A549 (cell line): Measurements from ENCODE around the gene CAMK4. TPM values are rescaled to one million over a fixed set of nuclear protein-coding genes. Genes with fewer than 3 reads are reported as not detected.
"Not testable (repeated sequence)": the region's sequence is repeated elsewhere in the genome, so short reads cannot be mapped to it uniquely, and the experiment has no call there.

Experiments
- ATAC-seq, 2 experiments: fragments of 200-7000 bp in 1 of 2; fragments of >200 bp in 1 of 2; cut with Nextera tagmentation in 1 of 2; cut with Tn5 transposase in 1 of 2; 3 replicates each; pipeline versions ENCODE4 v1.8.0 to v1.9.1; 2018 to 2020; ENCODE audit warnings: mild to moderate bottlenecking in 1 of 2, moderate library complexity in 1 of 2
- CTCF ChIA-PET: fragments of 300-600 bp; sonication (Branson Sonifier 250); formaldehyde crosslinking; extraction: SDS; loops from one replicate; lab custom pipeline; 2021; ENCODE audit warnings: antibody characterized with exemption, inconsistent platforms; lab: Yijun Ruan, JAX
- POLR2A ChIA-PET: fragments of 350-600 bp; formaldehyde crosslinking; extraction: SDS; loops from one replicate; lab custom pipeline; 2021; ENCODE audit warnings: antibody characterized with exemption, inconsistent platforms; lab: Yijun Ruan, JAX
- DNase-seq, 2 experiments: peaks; one replicate each; pipeline versions ENCODE4 v3.0.0 to v3.0.0-alpha.2; 2011 to 2016; ENCODE audit warnings: low read depth in 1 of 2, low spot score in 1 of 2
- FAIRE-seq: peaks from 2 replicates; lab custom pipeline; 2011; peaks lifted over from hg19 to GRCh38; lab: Jason Lieb, UNC
- H3K27ac ChIP-seq, 2 experiments: fragments of >200 bp; sonication (Bioruptor Twin); formaldehyde crosslinking; 3 replicates each; pipeline ENCODE4 v1.5.1; 2016 to 2017
- H3K4me1 ChIP-seq: fragments of >200 bp; sonication (Bioruptor Twin); formaldehyde crosslinking; 3 replicates; pipeline ENCODE4 v1.6.1; 2016
- H3K4me2 ChIP-seq: fragments of >200 bp; sonication (Bioruptor Twin); formaldehyde crosslinking; 3 replicates; pipeline ENCODE4 v1.6.1; 2016
- H3K4me3 ChIP-seq: fragments of >200 bp; sonication (Bioruptor Twin); formaldehyde crosslinking; 3 replicates; pipeline ENCODE4 v1.5.1; 2016
- H3K9me3 ChIP-seq: fragments of >200 bp; sonication (Bioruptor Twin); formaldehyde crosslinking; 3 replicates; pipeline ENCODE4 v1.6.1; 2016
- ATOH8 ChIP-seq: fragments of 250-450 bp; sonication (Bioruptor Pico); IDR thresholded peaks from 2 replicates; pipeline ENCODE4 v1.5.0; 2020; ENCODE audit warnings: low read depth, mild to moderate bottlenecking, moderate library complexity
- CBX2 ChIP-seq: fragments of 200-600 bp; sonication (generic); IDR thresholded peaks from 2 replicates; pipeline ENCODE4 v1.6.1; 2016; ENCODE audit warnings: low read depth, mild to moderate bottlenecking, borderline replicate concordance
- EHF ChIP-seq: fragments of 250-450 bp; sonication (Bioruptor Pico); IDR thresholded peaks from 2 replicates; pipeline ENCODE4 v1.5.0; 2020; ENCODE audit warnings: mild to moderate bottlenecking
- EHMT2 ChIP-seq: fragments of 200-600 bp; sonication (generic); IDR thresholded peaks from 2 replicates; pipeline ENCODE4 v1.6.1; 2016; ENCODE audit warnings: antibody characterized with exemption, low read depth, mild to moderate bottlenecking, moderate library complexity
- ESRRA ChIP-seq: fragments of 150-350 bp; IDR thresholded peaks from 2 replicates; pipeline ENCODE4 v1.6.1; 2014; ENCODE audit warnings: mild to moderate bottlenecking, low read length, borderline replicate concordance
- FOSL2 ChIP-seq, 2 experiments: fragments of 450-650 bp in 1 of 2; fragments of >200 bp in 1 of 2; sonication (Bioruptor Twin) in 1 of 2; formaldehyde crosslinking; IDR thresholded peaks; 2 replicates each; pipeline versions ENCODE4 v1.5.0 to v1.6.1; 2016 to 2020; ENCODE audit warnings: mild to moderate bottlenecking in 1 of 2, moderate library complexity in 1 of 2
- FOXS1 ChIP-seq: fragments of 250-450 bp; sonication (Bioruptor Pico); IDR thresholded peaks from 2 replicates; pipeline ENCODE4 v1.5.0; 2020; ENCODE audit warnings: mild to moderate bottlenecking, moderate library complexity
- HDAC2 ChIP-seq: fragments of 200-600 bp; sonication (generic); IDR thresholded peaks from 2 replicates; pipeline ENCODE4 v1.6.1; 2016
- HOXB13 ChIP-seq: fragments of 250-450 bp; sonication (Bioruptor Pico); IDR thresholded peaks from 2 replicates; pipeline ENCODE4 v1.5.0; 2020; ENCODE audit warnings: low read depth, mild to moderate bottlenecking, moderate library complexity
- MAFK ChIP-seq: fragments of 450-650 bp; IDR thresholded peaks from 2 replicates; pipeline ENCODE4 v1.6.1; 2014; ENCODE audit not compliant: partially characterized antibody
- MAX ChIP-seq: IDR thresholded peaks from 2 replicates; pipeline ENCODE4 v1.6.1; 2012
- NPAS2 ChIP-seq: fragments of 250-450 bp; sonication (Bioruptor Pico); IDR thresholded peaks from 2 replicates; pipeline ENCODE4 v1.8.0; 2022; ENCODE audit warnings: mild to moderate bottlenecking, moderate library complexity, borderline replicate concordance
- NR3C1 ChIP-seq: fragments of >200 bp; sonication (Bioruptor Twin); formaldehyde crosslinking; IDR thresholded peaks from 3 replicates; pipeline ENCODE4 v1.6.1; 2017
- PHF8 ChIP-seq: fragments of 200-600 bp; sonication (generic); IDR thresholded peaks from 2 replicates; pipeline ENCODE4 v1.6.1; 2016; ENCODE audit warnings: low read depth, mild to moderate bottlenecking, antibody characterized with exemption, moderate library complexity, borderline replicate concordance
- POLR2A ChIP-seq: IDR thresholded peaks from 2 replicates; pipeline ENCODE4 v1.6.1; 2012; ENCODE audit warnings: mild to moderate bottlenecking, low read length
- RARB ChIP-seq: fragments of 250-450 bp; sonication (Bioruptor Pico); IDR thresholded peaks from 2 replicates; pipeline ENCODE4 v1.8.0; 2021; ENCODE audit warnings: mild to moderate bottlenecking, moderate library complexity
- RFX5 ChIP-seq: fragments of 450-650 bp; IDR thresholded peaks from 2 replicates; pipeline ENCODE4 v1.7.1; 2014; ENCODE audit warnings: antibody characterized with exemption, mild to moderate bottlenecking, moderate library complexity
- RNF2 ChIP-seq: fragments of 200-600 bp; sonication (generic); IDR thresholded peaks from 2 replicates; pipeline ENCODE4 v1.6.1; 2016; ENCODE audit warnings: low read depth, mild to moderate bottlenecking, antibody characterized with exemption, moderate library complexity, borderline replicate concordance
- USF2 ChIP-seq: fragments of 450-650 bp; IDR thresholded peaks from 2 replicates; pipeline ENCODE4 v1.6.1; 2014; ENCODE audit warnings: antibody characterized with exemption
- ZFP36 ChIP-seq: fragments of 450-650 bp; IDR thresholded peaks from 2 replicates; pipeline ENCODE4 v1.6.1; 2014; ENCODE audit warnings: borderline replicate concordance; ENCODE audit not compliant: partially characterized antibody
- ZNF302 ChIP-seq: fragments of 250-450 bp; sonication (Bioruptor Pico); IDR thresholded peaks from 2 replicates; pipeline ENCODE4 v1.9.0; 2021; ENCODE audit warnings: inconsistent platforms, mild to moderate bottlenecking, moderate library complexity
- WGBS: methylation state at CpG from one replicate; pipeline ENCODE4 v1.1.6; 2017; ENCODE audit errors: missing lambda C conversion rate; 5-methylcytosine and 5-hydroxymethylcytosine counted together
- polyA plus RNA-seq, 4 experiments: library from polyadenylated mRNA; depleted of rRNA in 3 of 4; stranded (reverse); fragments of >200 nt; fragmentation: RNase III in 1 of 4; extraction: RNeasy Plus Mini Kit Qiagen cat#74134 plus additional on column Dnase treatment in 1 of 4; gene quantifications; 2 replicates in 3 of 4; 3 replicates in 1 of 4; pipeline ENCODE4 v1.2.3, GENCODE V29; 2011 to 2017
- TF ChIP-seq, protein P1 (sequence below): IDR thresholded peaks from 2 replicates; pipeline ENCODE4 v1.6.1; 2012

CAMK4 gene
- polyA plus RNA-seq, 2 of the 4 experiments (the other 2 are of a cell fraction) = not detected

DNA sequence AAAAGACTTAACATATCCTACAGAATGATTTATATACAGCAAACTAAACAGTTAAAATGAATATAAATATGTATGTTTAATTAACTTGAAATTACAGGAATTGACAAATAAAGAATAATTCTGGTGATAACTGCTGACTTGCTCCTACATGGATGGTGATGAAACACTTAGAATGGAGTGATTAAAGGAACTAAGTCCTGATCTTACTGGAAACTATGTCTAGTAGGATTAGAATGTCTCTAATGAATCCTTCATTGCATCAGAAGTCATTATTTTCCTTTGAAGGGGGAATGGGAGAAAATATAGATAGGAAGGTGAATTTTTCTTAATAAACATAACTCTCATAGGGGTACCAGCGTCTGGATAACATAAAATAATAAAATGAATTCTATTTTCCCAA is 77.1 kb downstream of the CAMK4 start:
- FAIRE-seq = no peak
- Histone ChIP-seq H3K9me3 (no peaks in the 10 kb centered on the region; the same call in 2 of the 3 replicates), H3K27ac (no peak overlapping the region), H3K4me1 (no peaks in the 10 kb centered on the region), H3K4me3 (no peak overlapping the region), H3K4me2 (no peak overlapping the region)
- WGBS = 0% methylated on average over 1 of the region's 1 CpG
- no peak for DNase-seq
- CTCF ChIA-PET = no interaction called here
- ATAC-seq = no peak
- TF ChIP-seq RFX5 (no peak), ZNF302 (CRISPR knock-in tag) (no peak), PHF8 (no peak), USF2 (no peak), FOSL2 (IDR thresholded peaks at IDR 0.05) (no peak), FOSL2 (CRISPR knock-in tag; IDR thresholded peaks at IDR 0.05) (no peak), POLR2A (no peak), HOXB13 (CRISPR knock-in tag) (no peak), EHMT2 (no peak), RARB (no peak)
- TF ChIP-seq, protein P1, sequence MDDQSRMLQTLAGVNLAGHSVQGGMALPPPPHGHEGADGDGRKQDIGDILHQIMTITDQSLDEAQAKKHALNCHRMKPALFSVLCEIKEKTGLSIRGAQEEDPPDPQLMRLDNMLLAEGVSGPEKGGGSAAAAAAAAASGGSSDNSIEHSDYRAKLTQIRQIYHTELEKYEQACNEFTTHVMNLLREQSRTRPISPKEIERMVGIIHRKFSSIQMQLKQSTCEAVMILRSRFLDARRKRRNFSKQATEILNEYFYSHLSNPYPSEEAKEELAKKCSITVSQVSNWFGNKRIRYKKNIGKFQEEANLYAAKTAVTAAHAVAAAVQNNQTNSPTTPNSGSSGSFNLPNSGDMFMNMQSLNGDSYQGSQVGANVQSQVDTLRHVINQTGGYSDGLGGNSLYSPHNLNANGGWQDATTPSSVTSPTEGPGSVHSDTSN = no peak
- POLR2A ChIA-PET = no interaction called here

- CTCF ChIA-PET, H3K9me3 ChIP-seq, ATAC-seq, H3K4me1 ChIP-seq, H3K4me2 ChIP-seq, DNase-seq, FAIRE-seq, H3K4me3 ChIP-seq, POLR2A ChIA-PET, H3K27ac ChIP-seq: not testable (repeated sequence)
- WGBS = 61% methylated on average over 15 of the region's 15 CpGs
Measured at GRCh38 chr5:111302043-111302442, 77.9 kb downstream of the CAMK4 start.

- ATAC-seq (no peak), FAIRE-seq (no peak), DNase-seq (no peak)
- ChIA-PET POLR2A (no interaction called here), CTCF (no interaction called here)
- Histone ChIP-seq H3K4me1 (no peaks in the 10 kb centered on the region), H3K4me3 (no peak overlapping the region), H3K4me2 (no peak overlapping the region), H3K9me3 (no peaks in the 10 kb centered on the region), H3K27ac (no peak overlapping the region)
- WGBS = 26% methylated on average over 4 of the region's 4 CpGs
- TF ChIP-seq NPAS2 (CRISPR knock-in tag) (no peak), MAX (no peak), POLR2A (no peak), ESRRA (no peak), CBX2 (no peak), HDAC2 (no peak), ZFP36 (no peak), ATOH8 (no peak), NR3C1 (no peak), EHF (CRISPR knock-in tag) (no peak), RNF2 (no peak), FOSL2 (IDR thresholded peaks at IDR 0.05) (no peak), FOSL2 (CRISPR knock-in tag; IDR thresholded peaks at IDR 0.05) (no peak), FOXS1 (CRISPR knock-in tag) (no peak), MAFK (no peak), PHF8 (no peak)
Measured at GRCh38 chr5:111308951-111309350, 84.8 kb downstream of the CAMK4 start.
